Skin epidermis (tissue), 12 donors: ENCODE results near the gene DPF3.

Experiments used
- H3K27ac ChIP-seq, 21 experiments: fragments of 200-600 bp; sonication (generic) in 11 of 21; one replicate each; pipeline ENCODE4 v1.5.0; 2020; ENCODE audit warnings: mild to moderate bottlenecking in 3 of 21, inconsistent platforms in 2 of 21, moderate library complexity in 2 of 21
- H3K4me3 ChIP-seq, 7 experiments: fragments of 200-600 bp; sonication (generic) in 2 of 7; one replicate each; pipeline ENCODE4 v1.5.0; 2020; ENCODE audit warnings: inconsistent platforms in 2 of 7, mild to moderate bottlenecking in 2 of 7, moderate library complexity in 1 of 7

Gene DPF3

GRCh38 chr14:72893636-72894322 is at the start of gene DPF3:
TSS of gene DPF3 (minus strand) at chr14:72894101. CDS start at chr14:72894088, 13 bp downstream.
- peak within 1 kb of the TSS; percentile 56 to 82 (median 73) for H3K4me3 ChIP-seq
- peak within 1 kb of the TSS in 3 of 21 experiments; percentile 22 to 59 (median 44) for H3K27ac ChIP-seq

- Histone ChIP-seq H3K4me3 (no peak overlapping the region), H3K27ac (no peak overlapping the region)
Observed at GRCh38 chr14:72942934-72943333, 49.0 kb upstream of the DPF3 start.

GRCh38 chr14:72941286-72941985 is 47.5 kb upstream of the DPF3 start:
- H3K27ac ChIP-seq: no peak overlapping the region

GRCh38 chr14:72939630-72940029 is 45.7 kb upstream of the DPF3 start:
- Histone ChIP-seq H3K27ac (no peak overlapping the region), H3K4me3 (no peak overlapping the region)

More at GRCh38 chr14:72941286-72941985, 47.5 kb upstream of the DPF3 start:
- no peak overlapping the region for H3K4me3 ChIP-seq

GRCh38 chr14:72932893-72933292 is 39.0 kb upstream of the DPF3 start:
- no peak overlapping the region for H3K4me3 ChIP-seq
- H3K27ac ChIP-seq: no peak overlapping the region

- peak overlapping the region in 1 of 21 experiments; percentile 41 for H3K27ac ChIP-seq
- peak overlapping the region in 2 of 7 experiments; percentile 2 to 35 for H3K4me3 ChIP-seq
Observed at GRCh38 chr14:72929316-72930080, 35.6 kb upstream of the DPF3 start.

GRCh38 chr14:72928872-72929271 is 35.0 kb upstream of the DPF3 start:
- peak overlapping the region in 1 of 7 experiments; percentile 35 for H3K4me3 ChIP-seq
- peak overlapping the region in 1 of 21 experiments; percentile 12 for H3K27ac ChIP-seq

GRCh38 chr14:72926292-72927028 is 32.6 kb upstream of the DPF3 start, which contains the start of gene DCAF4:
TSS of gene DCAF4 (plus strand) at chr14:72926464. CDS start at chr14:72937979, 11,515 bp downstream.
- Histone ChIP-seq H3K27ac (peak within 1 kb of the TSS in 20 of 21 experiments; percentile 14 to 90 (median 79)), H3K4me3 (peak within 1 kb of the TSS; percentile 51 to 91 (median 74))

- peak overlapping the region in 15 of 21 experiments; percentile 3 to 87 (median 58) for H3K27ac ChIP-seq
- peak overlapping the region; percentile 51 to 91 (median 74) for H3K4me3 ChIP-seq
Observed at GRCh38 chr14:72925815-72926291, 32.0 kb upstream of the DPF3 start.

- H3K4me3 ChIP-seq: peak overlapping the region in 5 of 7 experiments; percentile 51 to 91 (median 82)
- H3K27ac ChIP-seq: peak overlapping the region in 9 of 21 experiments; percentile 3 to 87 (median 58)
Observed at GRCh38 chr14:72925171-72925759, 31.4 kb upstream of the DPF3 start.

- Histone ChIP-seq H3K4me3 (no peak overlapping the region), H3K27ac (no peak overlapping the region)
Observed at GRCh38 chr14:72924337-72924736, 30.4 kb upstream of the DPF3 start.

- no peak overlapping the region for H3K27ac ChIP-seq
- H3K4me3 ChIP-seq: no peak overlapping the region
Observed at GRCh38 chr14:72921396-72921795, 27.5 kb upstream of the DPF3 start.

- no peak overlapping the region for H3K4me3 ChIP-seq
Observed at GRCh38 chr14:72920008-72920407, 26.1 kb upstream of the DPF3 start.

GRCh38 chr14:72917094-72917802 is 23.3 kb upstream of the DPF3 start:
- Histone ChIP-seq H3K4me3 (no peak overlapping the region), H3K27ac (no peak overlapping the region)

More at GRCh38 chr14:72920008-72920407, 26.1 kb upstream of the DPF3 start:
- H3K27ac ChIP-seq: no peak overlapping the region

GRCh38 chr14:72916174-72916573 is 22.3 kb upstream of the DPF3 start:
- Histone ChIP-seq H3K4me3 (no peak overlapping the region), H3K27ac (no peak overlapping the region)

GRCh38 chr14:72913809-72914208 is 19.9 kb upstream of the DPF3 start:
- H3K27ac ChIP-seq: no peak overlapping the region

GRCh38 chr14:72909163-72909562 is 15.3 kb upstream of the DPF3 start:
- Histone ChIP-seq H3K27ac (peak overlapping the region in 1 of 21 experiments; percentile 11), H3K4me3 (no peak overlapping the region)

More at GRCh38 chr14:72913809-72914208, 19.9 kb upstream of the DPF3 start:
- H3K4me3 ChIP-seq: no peak overlapping the region

- Histone ChIP-seq H3K27ac (no peak overlapping the region), H3K4me3 (no peak overlapping the region)
Observed at GRCh38 chr14:72907886-72908285, 14.0 kb upstream of the DPF3 start.
